ENCODE measurements around the gene PHF21B.

GRCh38 chr22:44981857-44982256, 27.9 kb downstream of the PHF21B start:
- TF ChIP-seq, protein P1, sequence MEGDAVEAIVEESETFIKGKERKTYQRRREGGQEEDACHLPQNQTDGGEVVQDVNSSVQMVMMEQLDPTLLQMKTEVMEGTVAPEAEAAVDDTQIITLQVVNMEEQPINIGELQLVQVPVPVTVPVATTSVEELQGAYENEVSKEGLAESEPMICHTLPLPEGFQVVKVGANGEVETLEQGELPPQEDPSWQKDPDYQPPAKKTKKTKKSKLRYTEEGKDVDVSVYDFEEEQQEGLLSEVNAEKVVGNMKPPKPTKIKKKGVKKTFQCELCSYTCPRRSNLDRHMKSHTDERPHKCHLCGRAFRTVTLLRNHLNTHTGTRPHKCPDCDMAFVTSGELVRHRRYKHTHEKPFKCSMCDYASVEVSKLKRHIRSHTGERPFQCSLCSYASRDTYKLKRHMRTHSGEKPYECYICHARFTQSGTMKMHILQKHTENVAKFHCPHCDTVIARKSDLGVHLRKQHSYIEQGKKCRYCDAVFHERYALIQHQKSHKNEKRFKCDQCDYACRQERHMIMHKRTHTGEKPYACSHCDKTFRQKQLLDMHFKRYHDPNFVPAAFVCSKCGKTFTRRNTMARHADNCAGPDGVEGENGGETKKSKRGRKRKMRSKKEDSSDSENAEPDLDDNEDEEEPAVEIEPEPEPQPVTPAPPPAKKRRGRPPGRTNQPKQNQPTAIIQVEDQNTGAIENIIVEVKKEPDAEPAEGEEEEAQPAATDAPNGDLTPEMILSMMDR (IDR thresholded peaks at IDR 0.05) = no peak
- no peak for TF ChIP-seq POLR2A (IDR thresholded peaks at IDR 0.05)
